ENCODE data around the gene RAPGEF6.

GRCh38 chr5:131615957-131616356 lies 19.1 kb downstream of the RAPGEF6 start:
- TF ChIP-seq CTCF (IDR thresholded peaks at IDR 0.05) (no peak), POLR2A (IDR thresholded peaks at IDR 0.05) (no peak), POLR2AphosphoS5 (IDR thresholded peaks at IDR 0.05) (no peak)
